K562 (cell line): ENCODE results near the gene LMO2. TPM values are rescaled to one million over a fixed set of nuclear protein-coding genes. Genes with fewer than 3 reads are reported as not detected.
A peak's percentile ranks its signal among the peaks of the same experiment; 100 is the strongest.

Source experiments
- ATAC-seq: fragments of 200-7000 bp; cut with Tn5 transposase; 3 replicates; pipeline ENCODE4 v1.9.1; 2020; ENCODE audit warnings: moderate library complexity
- BruUV-seq: library from RNA; stranded (reverse); fragments of 400-500 nt; replicated peaks from 2 replicates; lab custom pipeline; 2021; lab: Mats Ljungman, UMichigan
- CTCF ChIA-PET: fragments of 300-600 bp; formaldehyde crosslinking; extraction: SDS; loops from one replicate; lab custom pipeline; 2021; ENCODE audit warnings: low intra/inter-chr PET ratio; lab: Yijun Ruan, JAX
- POLR2A ChIA-PET: fragments of 300-600, 350-650 bp; sonication (Branson Sonifier 250); formaldehyde crosslinking; extraction: SDS; loops from one replicate; lab custom pipeline; 2021; ENCODE audit warnings: antibody characterized with exemption, inconsistent platforms; lab: Yijun Ruan, JAX
- DNase-seq, 4 experiments: peaks; one replicate each; pipeline versions ENCODE4 v3.0.0 to v3.0.0-alpha.2; 2011 to 2018; ENCODE audit warnings: low spot score in 3 of 4, mixed read lengths in 3 of 4; ENCODE audit errors: extremely low read depth in 1 of 4
- FAIRE-seq: peaks from 2 replicates; lab custom pipeline; 2011; peaks lifted over from hg19 to GRCh38; lab: Jason Lieb, UNC
- H2AFZ ChIP-seq: 2 replicates; pipeline ENCODE4 v1.6.0; 2011; ENCODE audit warnings: low read depth, low read length, control low read depth, inconsistent platforms
- H3K27ac ChIP-seq: fragments of 200-600 bp; 3 replicates; pipeline ENCODE4 v1.8.0; 2011; ENCODE audit warnings: low read depth, mild to moderate bottlenecking, control low read depth, inconsistent platforms, low read length, moderate library complexity, mixed read lengths; ENCODE audit errors: extremely low read depth
- H3K27me3 ChIP-seq, 2 experiments: fragments of 300-600 bp in 1 of 2; 2 replicates in 1 of 2; 3 replicates in 1 of 2; pipeline versions ENCODE4 v1.6.0 to v1.8.0; 2011; ENCODE audit warnings: inconsistent platforms in 2 of 2, low read length in 2 of 2, mild to moderate bottlenecking in 1 of 2, mixed read lengths in 1 of 2, moderate library complexity in 1 of 2; ENCODE audit not compliant: control insufficient read depth in 2 of 2, insufficient read depth in 2 of 2
- H3K36me3 ChIP-seq: fragments of 300-600 bp; 3 replicates; pipeline ENCODE4 v1.8.0; 2011; ENCODE audit warnings: mild to moderate bottlenecking, low read length, inconsistent platforms; ENCODE audit not compliant: control insufficient read depth, insufficient read depth
- H3K4me1 ChIP-seq, 2 experiments: fragments of 200-600 bp in 1 of 2; replicated peaks in 1 of 2; 2 replicates in 1 of 2; 3 replicates in 1 of 2; pipeline versions ENCODE4 v1.5.1 to v1.8.0; 2011; ENCODE audit warnings: inconsistent platforms in 2 of 2, low read length in 2 of 2, mild to moderate bottlenecking in 1 of 2, mixed read lengths in 1 of 2, moderate library complexity in 1 of 2; ENCODE audit not compliant: control insufficient read depth in 2 of 2, insufficient read depth in 2 of 2
- H3K4me2 ChIP-seq: 2 replicates; pipeline ENCODE4 v1.6.1; 2011; ENCODE audit warnings: low read length, control low read depth, inconsistent platforms, mixed read lengths; ENCODE audit not compliant: insufficient read depth
- H3K4me3 ChIP-seq: fragments of 200-600 bp; sonication (generic), shearing (Covaris generic); 2 replicates; pipeline ENCODE4 v1.5.1; 2016; ENCODE audit warnings: control low read depth, inconsistent platforms
- H3K79me2 ChIP-seq: fragments of 200-600 bp; 3 replicates; pipeline ENCODE4 v1.8.0; 2011; ENCODE audit warnings: low read length, inconsistent platforms; ENCODE audit not compliant: control insufficient read depth, insufficient read depth
- H3K9ac ChIP-seq, 2 experiments: 2 replicates each; pipeline versions ENCODE4 v1.6.0 to v1.6.1; 2011; ENCODE audit warnings: low read depth in 2 of 2, low read length in 2 of 2, control low read depth in 1 of 2, inconsistent platforms in 1 of 2, mild to moderate bottlenecking in 1 of 2, mixed read lengths in 1 of 2; ENCODE audit not compliant: insufficient read depth in 1 of 2
- H3K9me1 ChIP-seq: one replicate; pipeline ENCODE4 v1.6.0; 2011; ENCODE audit warnings: inconsistent platforms, mild to moderate bottlenecking, low read length, moderate library complexity; ENCODE audit not compliant: control insufficient read depth, insufficient read depth
- H3K9me3 ChIP-seq: replicated peaks from 2 replicates; pipeline ENCODE4 v1.5.1; 2011; ENCODE audit warnings: low read depth, low read length, inconsistent platforms; ENCODE audit not compliant: control insufficient read depth, insufficient read depth
- H4K20me1 ChIP-seq: replicated peaks from 2 replicates; pipeline ENCODE4 v1.6.1; 2011; ENCODE audit warnings: low read length, inconsistent platforms, mixed read lengths; ENCODE audit not compliant: control insufficient read depth, insufficient read depth
- ARID1B ChIP-seq: fragments of 450-650 bp; IDR thresholded peaks from 2 replicates; pipeline ENCODE4 v1.6.1; 2016; ENCODE audit warnings: antibody characterized with exemption, mild to moderate bottlenecking, inconsistent platforms
- CBFA2T2 ChIP-seq: fragments of 450-650 bp; conservative IDR thresholded peaks from 2 replicates; pipeline ENCODE4 v1.6.1; 2017; ENCODE audit warnings: mild to moderate bottlenecking
- CBFA2T3 ChIP-seq: fragments of 450-650 bp; IDR thresholded peaks from 2 replicates; pipeline ENCODE4 v1.6.1; 2017
- CHCHD3 ChIP-seq: fragments of 250-450 bp; sonication (Bioruptor Pico); IDR thresholded peaks from 2 replicates; pipeline ENCODE4 v2.1.2; 2022; ENCODE audit warnings: mild to moderate bottlenecking
- EP300 ChIP-seq: IDR thresholded peaks from 2 replicates; pipeline ENCODE4 v1.6.1; 2012; ENCODE audit warnings: low read length, improper control_type of control experiment
- GTF3C2 ChIP-seq: IDR thresholded peaks from 3 replicates; pipeline ENCODE4 v1.6.1; 2011; ENCODE audit warnings: borderline replicate concordance, mild to moderate bottlenecking, moderate library complexity; ENCODE audit not compliant: insufficient read length; ENCODE audit errors: extremely low read depth
- KLF16 ChIP-seq: IDR thresholded peaks from 2 replicates; pipeline ENCODE4 v1.6.1; 2016; ENCODE audit warnings: antibody characterized with exemption
- LEF1 ChIP-seq: fragments of 450-650 bp; IDR thresholded peaks from 2 replicates; pipeline ENCODE4 v1.6.1; 2016; ENCODE audit warnings: mild to moderate bottlenecking
- NCOR1 ChIP-seq: fragments of 450-650 bp; IDR thresholded peaks from 2 replicates; pipeline ENCODE4 v1.6.1; 2016; ENCODE audit warnings: mild to moderate bottlenecking, moderate library complexity
- NFIC ChIP-seq: fragments of 450-650 bp; IDR thresholded peaks from 2 replicates; pipeline ENCODE4 v1.6.1; 2017; ENCODE audit warnings: mild to moderate bottlenecking, inconsistent platforms
- RCOR1 ChIP-seq, 2 experiments: IDR thresholded peaks; 2 replicates each; pipeline ENCODE4 v1.6.1; 2012; ENCODE audit warnings: low read depth in 2 of 2, low read length in 2 of 2, borderline replicate concordance in 1 of 2, improper control_type of control experiment in 1 of 2
- RNF219 ChIP-seq: fragments of 250-450 bp; sonication (Bioruptor Pico); IDR thresholded peaks from 2 replicates; pipeline ENCODE4 v1.5.0; 2022; ENCODE audit warnings: mild to moderate bottlenecking
- SMARCE1 ChIP-seq: fragments of 450-650 bp; IDR thresholded peaks from 2 replicates; pipeline ENCODE4 v1.7.1; 2016; ENCODE audit warnings: mild to moderate bottlenecking
- SOX6 ChIP-seq: fragments of 450-650 bp; IDR thresholded peaks from 2 replicates; pipeline ENCODE4 v1.6.1; 2014; ENCODE audit warnings: mild to moderate bottlenecking
- STAT5A ChIP-seq: IDR thresholded peaks from 2 replicates; pipeline ENCODE4 v1.6.1; 2012; ENCODE audit warnings: low read length, inconsistent platforms, borderline replicate concordance
- TCF3 ChIP-seq: sonication (generic); formaldehyde crosslinking; IDR thresholded peaks from 2 replicates; pipeline ENCODE4 v1.4.0; 2020; ENCODE audit warnings: mild to moderate bottlenecking, missing genetic modification reagents
- TEAD4 ChIP-seq, 2 experiments: sonication (generic) in 1 of 2; formaldehyde crosslinking in 1 of 2; IDR thresholded peaks; 2 replicates each; pipeline versions ENCODE4 v1.6.1 to v1.8.0; 2012 to 2022; ENCODE audit warnings: borderline replicate concordance in 1 of 2, inconsistent platforms in 1 of 2, low read length in 1 of 2, mild to moderate bottlenecking in 1 of 2, missing genetic modification reagents in 1 of 2
- ZNF740 ChIP-seq, 3 experiments: fragments of 200-800 bp in 1 of 3; sonication (Bioruptor generic) in 1 of 3; sonication (generic) in 1 of 3; formaldehyde crosslinking in 1 of 3; IDR thresholded peaks; 2 replicates each; pipeline versions ENCODE4 v1.6.1 to v1.8.0; 2016 to 2022; ENCODE audit warnings: mild to moderate bottlenecking in 2 of 3, missing compliant biosample characterization in 2 of 3, missing genetic modification characterization in 2 of 3, missing genetic modification reagents in 1 of 3
- WGBS: fragments of 100-300 bp; shearing (Covaris generic); methylation state at CpG from one replicate; pipeline ENCODE4 v1.1.6; 2016; ENCODE audit warnings: low coverage, mixed read lengths; ENCODE audit not compliant: insufficient coverage; ENCODE audit errors: missing lambda C conversion rate; 5-methylcytosine and 5-hydroxymethylcytosine counted together
- in situ Hi-C: fragments of 300-500 bp; cut with MboI; formaldehyde crosslinking; loops from 4 replicates; pipeline ENCODE4 v1.15.0; 2018; ENCODE audit warnings: inconsistent platforms, mixed read lengths
- intact Hi-C: fragments of 100-400 bp; cut with micrococcal nuclease; formaldehyde crosslinking; loops from 2 replicates; pipeline ENCODE4 v1.14.2; 2022
- polyA plus RNA-seq, 8 experiments: library from polyadenylated mRNA; depleted of rRNA in 4 of 8; stranded (reverse) in 5 of 8; unstranded in 3 of 8; fragments of >200 nt; fragmentation: Nextera tagmentation in 2 of 8; fragmentation: Illumina TruSeq in 1 of 8; extraction: Ambion mirVana in 2 of 8; extraction: Trizol in 1 of 8; gene quantifications; 2 replicates each; pipeline versions ENCODE4 v1.2.1 to v1.2.3, GENCODE V29; 2011 to 2014; ENCODE audit warnings: inconsistent platforms in 1 of 8, missing spikeins in 1 of 8
- total RNA-seq, 7 experiments: library from RNA; depleted of rRNA in 6 of 7; stranded (reverse); fragments of >200 nt in 6 of 7; fragmentation: Illumina TruSeq in 2 of 7; extraction: Trizol in 2 of 7; gene quantifications; 2 replicates each; pipeline versions ENCODE4 v1.2.1 to v1.2.3, GENCODE V29; 2011 to 2021; ENCODE audit warnings: low replicate concordance in 1 of 7

The LMO2 gene
- total and polyA plus RNA-seq, 9 of the 15 experiments (the other 6 are each of a cell fraction or from before 2014, with no cell fraction given), result 6.9 to 126 (median 91.5) TPM

GRCh38 chr11:33894398-33894746 is 2.5 kb upstream of the LMO2 start:
- peak overlapping the region; percentile 63 for H2AFZ ChIP-seq
- no peak for TF ChIP-seq SOX6
- TF ChIP-seq TCF3, result peak; percentile 55
- no peak for TF ChIP-seq RNF219
- peak; percentile 49; the same call in 1 of the 2 replicates for TF ChIP-seq KLF16
- no peak for TF ChIP-seq CHCHD3 (CRISPR knock-in tag)
- peak; percentile 53; the same call in 1 of the 2 replicates for TF ChIP-seq SMARCE1
- peak; percentile 82 for TF ChIP-seq ARID1B
- peak; percentile 59; the same call in 1 of the 2 replicates for TF ChIP-seq NCOR1
- peak; percentile 65 for TF ChIP-seq TEAD4 (IDR thresholded peaks at IDR 0.05; ENCODE audit: low read length)
- no peak for TF ChIP-seq TEAD4 (CRISPR knock-in tag; IDR thresholded peaks at IDR 0.05; ENCODE audit: borderline replicate concordance)
- TF ChIP-seq ZNF740 (CRISPR knock-in tag; IDR thresholded peaks at IDR 0.05), result no peak
- no peak for TF ChIP-seq ZNF740 (tag; IDR thresholded peaks at IDR 0.05)
- peak; percentile 89 for TF ChIP-seq CBFA2T3
- TF ChIP-seq STAT5A, result peak; percentile 52; the same call in 1 of the 2 replicates
- TF ChIP-seq LEF1, result peak; percentile 81
- TF ChIP-seq GTF3C2, result no peak
- TF ChIP-seq EP300, result peak; percentile 63; the same call in 1 of the 2 replicates
- peak; percentile 36; the same call in 1 of the 2 replicates for TF ChIP-seq NFIC
- peak in 1 of 2 experiments; percentile 56; a peak in 2 of 4 replicates for TF ChIP-seq RCOR1 (IDR thresholded peaks at IDR 0.05; ENCODE audit: borderline replicate concordance in 1 of 2, low read depth in 2 of 2, low read length in 2 of 2)
- TF ChIP-seq CBFA2T2, result peak; percentile 82

More at GRCh38 chr11:33894398-33894746, 2.5 kb upstream of the LMO2 start:
- CTCF ChIA-PET, result no interaction called here
- intact Hi-C loops, result no loop called here
- FAIRE-seq, result no peak
- peak overlapping the region; percentile 94 for H3K4me2 ChIP-seq
- peaks cover 40 to 61% of the 10 kb centered on the region in 2 experiments for H3K4me1 ChIP-seq
- peaks cover 31% of the 10 kb centered on the region for H3K79me2 ChIP-seq
- 2% methylated on average over 4 of the region's 4 CpGs for WGBS
- H3K9me3 ChIP-seq, result no peaks in the 10 kb centered on the region
- in situ Hi-C loops, result no loop called here
- H4K20me1 ChIP-seq, result no peaks in the 10 kb centered on the region
- H3K9me1 ChIP-seq, result no peaks in the 10 kb centered on the region
- peak overlapping the region; percentile 71 to 76; a peak in 3 of 4 replicates for H3K9ac ChIP-seq
- H3K4me3 ChIP-seq, result no peak overlapping the region
- POLR2A ChIA-PET, result interaction anchor here (0.8 to 1.6 kb wide), 2 partner anchors 13 to 21 kb away, joined by 4 to 7 read pairs; no protein-coding TSS in a partner anchor
- H3K27me3 ChIP-seq, result no peaks in the 10 kb centered on the region
- H3K36me3 ChIP-seq, result no peaks in the 10 kb centered on the region
- no TSS peak for BruUV-seq
- H3K27ac ChIP-seq, result peak overlapping the region; percentile 76
- DNase-seq, result peak in 1 of 4 experiments; percentile 63
- no peak for ATAC-seq
